Astrocyte (in vitro differentiated cells and primary cell): ENCODE data around the gene HSPA4. TPM values are rescaled to one million over a fixed set of nuclear protein-coding genes. Genes with fewer than 3 reads are reported as not detected.

Experiments
- DNase-seq: peaks from one replicate; pipeline ENCODE4 v3.0.0-alpha.2; 2010; ENCODE audit warnings: low read depth
- FAIRE-seq: peaks from 2 replicates; lab custom pipeline; 2011; peaks lifted over from hg19 to GRCh38; lab: Jason Lieb, UNC
- H2AFZ ChIP-seq: 2 replicates; pipeline ENCODE4 v1.6.0; 2012; ENCODE audit warnings: low read depth, low read length, inconsistent platforms
- H3K27ac ChIP-seq: 2 replicates; pipeline ENCODE4 v1.5.1; 2011; ENCODE audit warnings: low read depth, low read length, inconsistent platforms
- H3K27me3 ChIP-seq: 2 replicates; pipeline ENCODE4 v1.6.0; 2011; ENCODE audit warnings: low read length, inconsistent platforms; ENCODE audit not compliant: insufficient read depth
- H3K36me3 ChIP-seq: 2 replicates; pipeline ENCODE4 v1.5.1; 2011; ENCODE audit warnings: low read length, inconsistent platforms; ENCODE audit not compliant: insufficient read depth
- H3K4me1 ChIP-seq: 2 replicates; pipeline ENCODE4 v1.5.1; 2011; ENCODE audit warnings: low read length, inconsistent platforms; ENCODE audit not compliant: insufficient read depth
- H3K4me2 ChIP-seq: 2 replicates; pipeline ENCODE4 v1.6.0; 2012; ENCODE audit warnings: low read length, inconsistent platforms
- H3K4me3 ChIP-seq: 2 replicates; pipeline ENCODE4 v1.5.1; 2011; ENCODE audit warnings: low read depth, mild to moderate bottlenecking, low read length, inconsistent platforms; ENCODE audit not compliant: insufficient read depth
- H3K79me2 ChIP-seq: 2 replicates; pipeline ENCODE4 v1.6.0; 2012; ENCODE audit warnings: mild to moderate bottlenecking, low read length, inconsistent platforms; ENCODE audit not compliant: insufficient read depth
- H3K9ac ChIP-seq: 2 replicates; pipeline ENCODE4 v1.6.0; 2012; ENCODE audit warnings: mild to moderate bottlenecking, low read length, inconsistent platforms
- H3K9me3 ChIP-seq: 2 replicates; pipeline ENCODE4 v1.5.1; 2012; ENCODE audit warnings: low read depth, mild to moderate bottlenecking, low read length, inconsistent platforms; ENCODE audit not compliant: insufficient read depth
- H4K20me1 ChIP-seq: 2 replicates; pipeline ENCODE4 v1.6.0; 2012; ENCODE audit warnings: low read length, inconsistent platforms; ENCODE audit not compliant: insufficient read depth
- H3K27ac Mint-ChIP-seq: one replicate; pipeline ENCODE4 v1.8.0; 2021; ENCODE audit warnings: mild to moderate bottlenecking, mixed read lengths; ENCODE audit not compliant: unreplicated experiment
- H3K27me3 Mint-ChIP-seq: one replicate; pipeline ENCODE4 v1.8.0; 2021; ENCODE audit warnings: low read depth, mixed read lengths; ENCODE audit not compliant: unreplicated experiment
- H3K36me3 Mint-ChIP-seq: one replicate; pipeline ENCODE4 v1.8.0; 2021; ENCODE audit warnings: low read depth, mixed read lengths; ENCODE audit not compliant: unreplicated experiment
- H3K4me1 Mint-ChIP-seq: one replicate; pipeline ENCODE4 v1.8.0; 2021; ENCODE audit warnings: low read depth, mixed read lengths; ENCODE audit not compliant: unreplicated experiment
- H3K4me3 Mint-ChIP-seq: one replicate; pipeline ENCODE4 v1.8.0; 2021; ENCODE audit warnings: mild to moderate bottlenecking, moderate library complexity, mixed read lengths; ENCODE audit not compliant: unreplicated experiment
- H3K9me3 Mint-ChIP-seq: one replicate; pipeline ENCODE4 v1.8.0; 2021; ENCODE audit warnings: mild to moderate bottlenecking, mixed read lengths; ENCODE audit not compliant: unreplicated experiment
- EZH2 ChIP-seq: IDR thresholded peaks from 2 replicates; pipeline ENCODE4 v1.6.1; 2012; ENCODE audit warnings: mild to moderate bottlenecking, low read length, inconsistent platforms; ENCODE audit not compliant: insufficient read depth
- total RNA-seq: library from RNA; stranded (reverse); gene quantifications from 2 replicates; pipeline ENCODE4 v1.2.1, GENCODE V29; 2021
- TF ChIP-seq, protein P1 (sequence below): IDR thresholded peaks from 2 replicates; pipeline ENCODE4 v1.5.1; 2011; ENCODE audit warnings: low read depth, mild to moderate bottlenecking, inconsistent platforms, low read length, moderate library complexity; ENCODE audit not compliant: insufficient read depth

The HSPA4 gene
- total RNA-seq, 1 donor from 2014 or later = 210 TPM

DNA sequence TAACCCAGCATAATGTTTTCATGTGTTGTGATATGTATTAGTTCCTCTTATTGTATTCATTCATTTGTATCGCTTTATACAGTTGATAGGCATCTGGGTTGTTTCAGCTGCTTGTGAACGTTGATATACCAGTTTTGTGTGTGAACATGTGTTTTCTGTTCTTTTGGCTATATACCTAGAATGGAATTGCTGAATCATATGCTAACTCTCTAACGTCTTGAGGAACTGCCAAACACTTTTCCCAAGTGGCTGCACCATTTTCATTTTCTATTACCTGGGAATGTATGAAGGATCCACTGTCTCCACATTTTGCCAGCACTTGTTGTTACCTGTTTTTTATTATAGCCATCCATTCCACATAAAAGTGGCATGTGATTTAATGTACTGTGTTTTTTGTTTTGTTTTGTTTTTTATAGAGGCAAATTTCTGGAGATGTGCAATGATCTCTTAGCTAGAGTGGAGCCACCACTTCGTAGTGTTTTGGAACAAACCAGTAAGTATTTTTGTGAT lies 34.6 kb downstream of the HSPA4 start:
- no peak for FAIRE-seq
- Histone ChIP-seq H4K20me1 (peaks cover 44% of the 10 kb centered on the region), H3K27ac (no peak overlapping the region), H3K9me3 (no peaks in the 10 kb centered on the region), H3K79me2 (peaks cover 56% of the 10 kb centered on the region), H2AFZ (no peak overlapping the region), H3K27me3 (no peaks in the 10 kb centered on the region), H3K9ac (no peak overlapping the region), H3K4me1 (no peaks in the 10 kb centered on the region), H3K36me3 (peaks cover 27% of the 10 kb centered on the region), H3K4me2 (no peak overlapping the region), H3K4me3 (no peak overlapping the region)
- peak; percentile 12 for DNase-seq
- Mint-ChIP-seq H3K4me3 (no peak overlapping the region), H3K27me3 (no peaks in the 10 kb centered on the region), H3K27ac (no peak overlapping the region), H3K4me1 (peaks cover 2% of the 10 kb centered on the region), H3K36me3 (peaks cover 5% of the 10 kb centered on the region), H3K9me3 (no peaks in the 10 kb centered on the region)
- TF ChIP-seq EZH2 = no peak
- TF ChIP-seq, protein P1, sequence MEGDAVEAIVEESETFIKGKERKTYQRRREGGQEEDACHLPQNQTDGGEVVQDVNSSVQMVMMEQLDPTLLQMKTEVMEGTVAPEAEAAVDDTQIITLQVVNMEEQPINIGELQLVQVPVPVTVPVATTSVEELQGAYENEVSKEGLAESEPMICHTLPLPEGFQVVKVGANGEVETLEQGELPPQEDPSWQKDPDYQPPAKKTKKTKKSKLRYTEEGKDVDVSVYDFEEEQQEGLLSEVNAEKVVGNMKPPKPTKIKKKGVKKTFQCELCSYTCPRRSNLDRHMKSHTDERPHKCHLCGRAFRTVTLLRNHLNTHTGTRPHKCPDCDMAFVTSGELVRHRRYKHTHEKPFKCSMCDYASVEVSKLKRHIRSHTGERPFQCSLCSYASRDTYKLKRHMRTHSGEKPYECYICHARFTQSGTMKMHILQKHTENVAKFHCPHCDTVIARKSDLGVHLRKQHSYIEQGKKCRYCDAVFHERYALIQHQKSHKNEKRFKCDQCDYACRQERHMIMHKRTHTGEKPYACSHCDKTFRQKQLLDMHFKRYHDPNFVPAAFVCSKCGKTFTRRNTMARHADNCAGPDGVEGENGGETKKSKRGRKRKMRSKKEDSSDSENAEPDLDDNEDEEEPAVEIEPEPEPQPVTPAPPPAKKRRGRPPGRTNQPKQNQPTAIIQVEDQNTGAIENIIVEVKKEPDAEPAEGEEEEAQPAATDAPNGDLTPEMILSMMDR = no peak

DNA sequence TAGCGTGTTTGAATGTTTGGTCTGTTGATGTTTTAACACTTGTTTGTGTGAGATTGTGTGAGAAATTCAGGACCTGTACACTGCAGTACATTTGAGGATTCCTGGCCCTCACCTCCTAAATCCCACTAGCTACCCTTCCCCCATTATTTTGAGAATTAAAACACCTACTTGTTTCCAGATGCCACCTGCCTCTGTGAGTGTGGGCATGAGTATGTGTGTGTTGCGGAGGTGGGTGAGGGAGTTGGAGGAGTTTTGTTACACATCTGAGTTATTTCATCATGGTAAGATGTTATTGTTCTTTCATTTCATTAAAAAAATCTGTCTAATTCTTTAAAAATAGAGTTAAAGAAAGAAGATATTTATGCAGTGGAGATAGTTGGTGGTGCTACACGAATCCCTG lies 36.3 kb downstream of the HSPA4 start:
- Histone ChIP-seq H3K9me3 (no peaks in the 10 kb centered on the region), H4K20me1 (peaks cover 39% of the 10 kb centered on the region), H3K4me2 (no peak overlapping the region), H3K79me2 (peaks cover 42% of the 10 kb centered on the region), H3K4me1 (no peaks in the 10 kb centered on the region), H3K9ac (no peak overlapping the region), H3K27ac (no peak overlapping the region), H3K36me3 (peaks cover 32% of the 10 kb centered on the region), H2AFZ (no peak overlapping the region), H3K4me3 (no peak overlapping the region), H3K27me3 (no peaks in the 10 kb centered on the region)
- FAIRE-seq (no peak), DNase-seq (no peak)
- Mint-ChIP-seq H3K4me3 (no peak overlapping the region), H3K27me3 (no peaks in the 10 kb centered on the region), H3K27ac (no peak overlapping the region), H3K4me1 (peaks cover 2% of the 10 kb centered on the region), H3K36me3 (peaks cover 6% of the 10 kb centered on the region), H3K9me3 (no peaks in the 10 kb centered on the region)
- TF ChIP-seq, protein P1 = no peak
- TF ChIP-seq EZH2 = no peak

DNA sequence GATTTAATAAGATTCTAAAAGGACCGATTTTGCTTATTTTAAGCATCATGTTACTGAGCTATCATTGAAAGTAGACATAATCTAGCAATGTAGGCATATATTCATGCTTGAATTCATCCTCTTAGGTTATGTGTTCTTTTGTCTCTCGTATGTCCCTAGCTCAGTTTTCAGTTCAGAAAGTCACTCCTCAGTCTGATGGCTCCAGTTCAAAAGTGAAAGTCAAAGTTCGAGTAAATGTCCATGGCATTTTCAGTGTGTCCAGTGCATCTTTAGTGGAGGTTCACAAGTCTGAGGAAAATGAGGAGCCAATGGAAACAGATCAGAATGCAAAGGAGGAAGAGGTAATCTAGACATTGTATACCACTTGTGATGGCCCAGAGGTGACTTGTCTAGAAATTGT lies 39.2 kb downstream of the HSPA4 start:
- Mint-ChIP-seq H3K36me3 (peaks cover 9% of the 10 kb centered on the region), H3K27ac (no peak overlapping the region)

More for the DNA sequence above, 39.2 kb downstream of the HSPA4 start:
- H3K9ac ChIP-seq = no peak overlapping the region
- FAIRE-seq (no peak), DNase-seq (no peak)
- no peak overlapping the region for H3K27ac ChIP-seq
- TF ChIP-seq, protein P1 = no peak
- TF ChIP-seq EZH2 = no peak
- no peak overlapping the region for H3K4me2 ChIP-seq
- Mint-ChIP-seq H3K27me3 (no peaks in the 10 kb centered on the region), H3K4me3 (no peak overlapping the region), H3K9me3 (no peaks in the 10 kb centered on the region), H3K4me1 (peaks cover 2% of the 10 kb centered on the region)
- no peaks in the 10 kb centered on the region for H3K9me3 ChIP-seq
- H3K4me1 ChIP-seq = no peaks in the 10 kb centered on the region
- peaks cover 40% of the 10 kb centered on the region for H3K36me3 ChIP-seq
- no peaks in the 10 kb centered on the region for H3K27me3 ChIP-seq
- H3K4me3 ChIP-seq = no peak overlapping the region
- no peak overlapping the region for H2AFZ ChIP-seq
- H4K20me1 ChIP-seq = peaks cover 19% of the 10 kb centered on the region
- peaks cover 13% of the 10 kb centered on the region for H3K79me2 ChIP-seq
